AG04449 (cell line): Measurements from ENCODE around the gene PSKH1.

ENCODE experiments used
- CTCF ChIA-PET: fragments of 350-600 bp; formaldehyde crosslinking; extraction: SDS; loops from one replicate; lab custom pipeline; 2021; ENCODE audit warnings: antibody characterized with exemption; lab: Yijun Ruan, JAX
- POLR2A ChIA-PET: fragments of 400-600, 350-600 bp; formaldehyde crosslinking; extraction: SDS; loops from one replicate; lab custom pipeline; 2020; ENCODE audit warnings: antibody characterized with exemption, inconsistent platforms; lab: Yijun Ruan, JAX
- DNase-seq: peaks from one replicate; pipeline ENCODE4 v3.0.0-alpha.2; 2010; ENCODE audit warnings: low read depth, low spot score
- H3K4me3 ChIP-seq: 2 replicates; pipeline ENCODE4 v1.5.1; 2011; ENCODE audit warnings: low read depth, mild to moderate bottlenecking, control low read depth, low read length
- CTCF ChIP-seq: IDR thresholded peaks from one replicate; pipeline ENCODE4 v1.5.1; 2011; ENCODE audit warnings: mild to moderate bottlenecking, moderate library complexity, low read length, control low read depth, inconsistent platforms; ENCODE audit not compliant: insufficient read depth; ENCODE audit errors: missing control alignments

PSKH1 gene

DNA sequence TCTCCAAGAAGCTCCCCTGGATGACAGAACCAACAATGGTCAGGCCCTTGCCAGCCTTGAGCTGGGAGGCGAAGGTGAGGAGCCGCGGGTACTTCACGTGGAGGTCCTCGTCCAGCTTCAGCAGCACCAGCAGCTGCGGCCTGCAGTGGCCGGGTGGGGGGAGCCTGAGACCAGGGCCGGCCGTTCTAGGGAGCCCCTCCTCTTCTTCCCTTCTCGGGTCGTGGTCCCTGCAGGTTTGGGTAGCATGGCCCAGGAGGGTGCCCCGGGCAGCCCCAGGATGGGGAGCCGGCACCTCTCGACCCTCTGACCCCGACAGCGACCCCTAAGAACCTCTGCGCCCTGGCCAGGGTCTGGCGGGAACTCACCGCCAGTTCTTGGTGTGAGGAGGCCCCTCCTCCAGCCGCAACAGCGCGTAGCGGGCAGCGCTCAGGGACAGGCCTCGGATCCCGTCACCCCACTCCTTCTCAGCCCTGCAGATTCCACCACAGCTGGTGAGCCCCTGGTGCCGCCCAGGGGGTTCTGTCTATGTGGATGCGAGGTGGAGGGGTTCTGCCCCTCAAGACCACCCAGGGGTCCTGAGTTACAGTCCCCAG, 54.0 kb downstream of the PSKH1 start:
- POLR2A ChIA-PET = interaction anchor here (1.1 to 1.3 kb wide), 2 partner anchors 8 to 11 kb away, joined by 3 to 6 read pairs; no protein-coding TSS in a partner anchor
- no peak for DNase-seq
- H3K4me3 ChIP-seq = no peak overlapping the region
- CTCF ChIA-PET = interaction anchor here (0.8 to 1.9 kb wide), 3 partner anchors 12 to 94 kb away, joined by 3 to 7 read pairs (median 3); no protein-coding TSS in a partner anchor
- no peak for TF ChIP-seq CTCF

- no peak overlapping the region for H3K4me3 ChIP-seq
- no peak for DNase-seq
- no peak for TF ChIP-seq CTCF
- ChIA-PET POLR2A (interaction anchor here (1.0 to 1.1 kb wide), 2 partner anchors 9 to 11 kb away, joined by 3 to 6 read pairs; no protein-coding TSS in a partner anchor), CTCF (interaction anchor here (1.0 to 1.9 kb wide), 2 partner anchors 12 to 93 kb away, joined by 3 to 7 read pairs; no protein-coding TSS in a partner anchor)
Measured at GRCh38 chr16:67948015-67948414, 55.0 kb downstream of the PSKH1 start.

GRCh38 chr16:67949645-67950044, 56.6 kb downstream of the PSKH1 start:
- H3K4me3 ChIP-seq = no peak overlapping the region
- ChIA-PET POLR2A (interaction anchor here (0.6 to 1.1 kb wide), 2 partner anchors 9 to 153 kb away, joined by 3 to 4 read pairs; no protein-coding TSS in a partner anchor), CTCF (interaction anchor here (1.1 to 1.6 kb wide), 3 partner anchors 9 to 11 kb away, joined by 3 to 8 read pairs (median 3); no protein-coding TSS in a partner anchor)
- DNase-seq = no peak
- TF ChIP-seq CTCF = no peak

GRCh38 chr16:67950335-67950843, 57.3 kb downstream of the PSKH1 start:
- no peak overlapping the region for H3K4me3 ChIP-seq
- ChIA-PET CTCF (interaction anchor here (1.0 to 1.6 kb wide), 4 partner anchors 9 to 13 kb away, joined by 3 to 8 read pairs (median 3); no protein-coding TSS in a partner anchor), POLR2A (interaction anchor here (0.6 to 1.4 kb wide), 5 partner anchors 9 to 154 kb away, joined by 3 to 4 read pairs (median 3); no protein-coding TSS in a partner anchor)
- DNase-seq = no peak
- TF ChIP-seq CTCF = no peak

GRCh38 chr16:67951485-67951884, 58.4 kb downstream of the PSKH1 start:
- POLR2A ChIA-PET = interaction anchor here (1.0 to 1.4 kb wide), 2 partner anchors 11 to 105 kb away, joined by 3 read pairs; no protein-coding TSS in a partner anchor
- no peak overlapping the region for H3K4me3 ChIP-seq
- no peak for DNase-seq
- TF ChIP-seq CTCF = no peak
- CTCF ChIA-PET = interaction anchor here (0.8 to 5.8 kb wide), 4 partner anchors 8 to 135 kb away, joined by 3 to 34 read pairs (median 3); no protein-coding TSS in a partner anchor
